Tibial artery (tissue), 4 donors: ENCODE measurements around the gene GPR42.

Experiments used
- DNase-seq, 2 donors: peaks; one replicate each; pipeline ENCODE4 v3.0.0-alpha.2; 2019
- H3K27ac ChIP-seq, 2 donors: fragments of 200-600 bp; sonication (generic) in 1 of 2; 1 replicate in 1 of 2; 2 replicates in 1 of 2; pipeline ENCODE4 v1.5.1; 2018 to 2019; ENCODE audit warnings: mild to moderate bottlenecking in 1 of 2
- H3K27me3 ChIP-seq, 2 donors: fragments of 200-600 bp; sonication (generic) in 1 of 2; one replicate each; pipeline versions ENCODE4 v1.5.1 to v1.6.0; 2016 to 2019
- H3K36me3 ChIP-seq, 3 donors: fragments of 200-600 bp; sonication (generic) in 2 of 3; one replicate each; pipeline ENCODE4 v1.5.1; 2016 to 2019; ENCODE audit warnings: mild to moderate bottlenecking in 2 of 3
- H3K4me1 ChIP-seq, 4 donors: fragments of 200-600 bp; sonication (generic) in 2 of 4; 1 replicate in 3 of 4; 2 replicates in 1 of 4; pipeline ENCODE4 v1.5.1; 2016 to 2019
- H3K4me3 ChIP-seq, 2 donors: fragments of 200-600 bp; sonication (generic) in 1 of 2; 1 replicate in 1 of 2; 2 replicates in 1 of 2; pipeline ENCODE4 v1.5.1; 2018 to 2019; ENCODE audit warnings: mild to moderate bottlenecking in 2 of 2
- H3K9me3 ChIP-seq, 3 donors: fragments of 200-600 bp; sonication (generic) in 1 of 3; one replicate each; pipeline ENCODE4 v1.5.1; 2016 to 2019
- CTCF ChIP-seq, 2 experiments: fragments of 200-600 bp in 1 of 2; fragments of 450-650 bp in 1 of 2; IDR thresholded peaks; one replicate each; pipeline ENCODE4 v1.5.1; 2017 to 2019; ENCODE audit warnings: antibody characterized with exemption in 2 of 2, mild to moderate bottlenecking in 1 of 2, moderate library complexity in 1 of 2
- intact Hi-C: fragments of 100-400 bp; cut with DNase I; formaldehyde crosslinking; loops from one replicate; pipeline ENCODE4 v1.15.0; 2023; ENCODE audit warnings: low total_unique reads

GPR42 gene

DNA sequence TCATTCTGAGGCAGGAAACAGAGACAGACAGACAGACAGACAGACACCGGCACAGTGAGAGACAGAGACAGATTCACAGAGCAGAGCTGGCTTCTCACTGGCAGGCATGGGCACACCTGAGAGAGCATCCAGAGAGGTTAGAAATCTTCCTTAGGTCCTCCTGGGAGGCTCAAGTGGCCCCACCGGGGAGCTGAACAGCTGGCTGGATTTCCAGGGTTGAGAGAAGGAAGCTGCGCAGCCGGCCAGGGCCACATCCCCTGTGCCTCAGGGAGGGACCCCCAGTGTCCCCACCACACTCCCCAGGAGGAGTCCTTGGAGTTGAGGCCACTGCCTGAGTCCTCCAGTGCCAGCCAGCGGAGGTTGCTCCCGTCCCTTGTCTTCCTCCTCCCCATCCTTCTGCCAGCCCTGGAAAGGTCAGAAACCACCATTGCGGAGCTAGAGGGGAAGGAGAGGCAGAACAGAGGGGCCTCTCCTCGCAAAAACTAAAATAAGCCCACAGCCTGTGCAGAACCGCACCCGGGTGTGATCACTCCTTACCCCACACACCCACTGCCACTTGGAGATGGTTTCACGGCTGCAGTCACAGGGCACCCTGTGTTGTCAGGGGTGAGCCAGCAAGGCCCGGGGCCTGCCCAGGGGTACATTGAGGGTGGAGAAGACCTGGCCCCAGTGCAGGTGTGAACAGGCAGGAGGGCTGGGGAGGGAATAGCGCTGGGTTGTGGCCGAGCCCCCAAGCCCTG lies 8.4 kb upstream of the GPR42 start:
- no peaks in the 10 kb centered on the region for H3K36me3 ChIP-seq
- H3K27ac ChIP-seq = no peak overlapping the region
- no peak for DNase-seq
- H3K9me3 ChIP-seq = no peaks in the 10 kb centered on the region
- intact Hi-C loops = no loop called here
- H3K27me3 ChIP-seq = peaks cover 0 to 3% of the 10 kb centered on the region in 2 donors
- no peak overlapping the region for H3K4me3 ChIP-seq
- no peak for TF ChIP-seq CTCF (IDR thresholded peaks at IDR 0.05)
- H3K4me1 ChIP-seq = no peaks in the 10 kb centered on the region

DNA sequence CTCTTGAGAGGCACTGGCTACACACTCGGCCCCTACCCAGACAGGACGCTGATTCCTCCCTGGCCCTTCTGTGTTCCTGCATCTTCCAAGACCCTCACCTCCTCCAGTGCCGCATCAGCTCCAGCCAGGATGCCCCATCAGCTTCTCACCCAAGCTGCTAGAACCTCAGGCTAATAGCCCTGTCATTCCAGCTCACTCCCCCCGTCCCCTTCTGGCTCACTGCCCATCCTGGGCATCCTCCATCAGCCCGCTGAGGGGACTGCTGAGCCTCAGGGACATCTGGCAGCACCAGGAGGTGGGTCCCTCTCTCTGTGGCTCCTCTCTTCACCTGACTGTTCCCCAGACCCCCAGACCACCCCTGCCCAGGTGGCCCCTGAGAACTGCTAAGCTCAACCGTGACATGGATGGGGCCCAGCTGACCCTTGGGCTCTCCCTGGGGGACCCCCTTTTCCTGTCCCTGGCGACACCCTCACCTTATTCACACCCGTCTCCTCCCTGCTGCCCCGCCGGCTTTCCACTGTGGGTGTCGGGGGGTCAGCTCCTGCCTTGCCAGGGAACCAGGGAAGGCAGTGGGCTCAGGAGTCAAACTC lies 7.8 kb upstream of the GPR42 start:
- no peak overlapping the region for H3K4me3 ChIP-seq
- intact Hi-C loops = no loop called here

GRCh38 chr19:35363711-35364425 lies 7.0 kb upstream of the GPR42 start:
- intact Hi-C loops = no loop called here
- Histone ChIP-seq H3K27ac (no peak overlapping the region), H3K27me3 (no peaks in the 10 kb centered on the region), H3K4me3 (no peak overlapping the region), H3K4me1 (no peaks in the 10 kb centered on the region), H3K9me3 (no peaks in the 10 kb centered on the region), H3K36me3 (no peaks in the 10 kb centered on the region)
- no peak for TF ChIP-seq CTCF (IDR thresholded peaks at IDR 0.05)
- no peak for DNase-seq

More for the DNA sequence above, 7.8 kb upstream of the GPR42 start:
- Histone ChIP-seq H3K9me3 (no peaks in the 10 kb centered on the region), H3K27me3 (peaks cover 0 to 3% of the 10 kb centered on the region in 2 donors), H3K36me3 (no peaks in the 10 kb centered on the region), H3K4me1 (no peaks in the 10 kb centered on the region), H3K27ac (no peak overlapping the region)
- no peak for TF ChIP-seq CTCF (IDR thresholded peaks at IDR 0.05)
- no peak for DNase-seq

- TF ChIP-seq CTCF (IDR thresholded peaks at IDR 0.05) = no peak
- H3K27me3 ChIP-seq = no peaks in the 10 kb centered on the region
Measured at GRCh38 chr19:35365303-35365702, 5.6 kb upstream of the GPR42 start.

DNA sequence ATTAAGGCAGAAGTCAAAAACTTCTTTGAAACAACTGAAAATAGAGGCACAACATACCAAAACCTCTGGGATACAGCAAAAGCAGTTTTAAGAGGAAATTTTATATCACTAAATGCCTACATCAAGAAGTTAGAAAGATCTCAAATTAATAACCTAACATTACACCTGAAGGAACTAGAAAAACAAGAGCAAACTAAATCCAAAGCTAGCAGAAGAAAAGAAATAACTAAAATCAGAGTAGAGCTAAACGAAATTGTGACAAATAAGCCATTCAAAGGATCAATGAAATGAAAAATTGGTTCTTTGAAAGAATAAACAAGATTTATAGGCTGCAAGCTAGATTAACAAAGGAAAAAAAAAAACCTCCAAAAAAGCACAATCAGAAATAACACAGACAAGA lies 2.5 kb upstream of the GPR42 start:
- Histone ChIP-seq H3K27me3 (no peaks in the 10 kb centered on the region), H3K27ac (no peak overlapping the region), H3K4me3 (no peak overlapping the region), H3K4me1 (no peaks in the 10 kb centered on the region), H3K36me3 (no peaks in the 10 kb centered on the region), H3K9me3 (no peaks in the 10 kb centered on the region)
- no peak for TF ChIP-seq CTCF (IDR thresholded peaks at IDR 0.05)
- no peak for DNase-seq
- intact Hi-C loops = no loop called here

More at GRCh38 chr19:35365303-35365702, 5.6 kb upstream of the GPR42 start:
- H3K36me3 ChIP-seq = no peaks in the 10 kb centered on the region
- no peak overlapping the region for H3K27ac ChIP-seq
- no peak overlapping the region for H3K4me3 ChIP-seq
- no peaks in the 10 kb centered on the region for H3K9me3 ChIP-seq
- intact Hi-C loops = no loop called here
- H3K4me1 ChIP-seq = no peaks in the 10 kb centered on the region
- no peak for DNase-seq
